ENCODE results near the gene HUS1B. TPM values are rescaled to one million over a fixed set of nuclear protein-coding genes. Genes with fewer than 3 reads are reported as not detected.

Gene HUS1B
- total and polyA plus RNA-seq, 2 of the 13 experiments (the other 11 are each of a cell fraction or from before 2014, with no cell fraction given), result 0.18 to 0.40 TPM

DNA sequence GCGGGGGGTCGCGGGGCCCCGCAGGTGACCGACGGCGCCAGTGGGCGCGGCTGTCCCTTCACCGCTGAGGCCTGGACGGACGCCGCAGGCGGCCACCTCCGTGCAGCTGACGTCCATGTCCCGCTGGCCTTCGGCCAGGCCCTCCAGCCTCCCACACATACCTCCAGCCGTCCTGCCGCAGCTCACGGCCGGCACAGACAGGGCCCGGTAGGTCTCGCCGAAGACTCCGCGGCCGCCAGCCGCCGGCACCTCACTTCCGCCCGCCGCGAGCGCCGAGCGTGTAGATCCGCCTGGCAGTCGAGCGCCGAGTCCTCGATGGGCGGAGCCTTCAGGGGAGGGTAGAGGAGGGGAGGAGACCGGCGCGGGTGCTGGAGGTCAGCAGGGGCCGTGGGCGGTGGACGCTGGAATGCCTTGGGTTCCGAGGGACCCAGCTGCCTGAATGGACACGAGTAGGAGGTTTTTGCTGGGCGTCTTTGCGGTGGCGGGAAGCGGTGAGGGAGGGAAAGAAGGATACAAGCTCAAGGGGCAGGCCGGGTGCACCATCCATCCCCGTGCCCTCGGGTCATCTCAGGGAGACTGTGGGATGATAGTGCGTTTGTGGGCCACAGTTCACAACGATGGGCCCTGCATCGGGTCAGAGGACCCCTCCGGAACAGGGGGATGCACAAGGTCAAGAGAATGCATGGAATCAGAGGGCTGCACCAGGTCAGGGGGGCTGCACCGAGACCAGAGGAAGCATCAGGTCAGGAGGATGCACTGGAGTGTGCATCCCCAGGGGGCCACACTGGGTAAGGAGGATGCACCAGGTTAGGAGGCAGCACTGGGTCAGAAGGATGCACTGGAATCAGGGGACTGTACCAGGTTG, 36.2 kb upstream of the HUS1B start, which contains the start of gene EXOC2 (continued):
- peak; percentile 98 for TF ChIP-seq SPEN (CRISPR knock-in tag; IDR thresholded peaks at IDR 0.05; ENCODE audit: low read depth)
- TF ChIP-seq, protein P1, sequence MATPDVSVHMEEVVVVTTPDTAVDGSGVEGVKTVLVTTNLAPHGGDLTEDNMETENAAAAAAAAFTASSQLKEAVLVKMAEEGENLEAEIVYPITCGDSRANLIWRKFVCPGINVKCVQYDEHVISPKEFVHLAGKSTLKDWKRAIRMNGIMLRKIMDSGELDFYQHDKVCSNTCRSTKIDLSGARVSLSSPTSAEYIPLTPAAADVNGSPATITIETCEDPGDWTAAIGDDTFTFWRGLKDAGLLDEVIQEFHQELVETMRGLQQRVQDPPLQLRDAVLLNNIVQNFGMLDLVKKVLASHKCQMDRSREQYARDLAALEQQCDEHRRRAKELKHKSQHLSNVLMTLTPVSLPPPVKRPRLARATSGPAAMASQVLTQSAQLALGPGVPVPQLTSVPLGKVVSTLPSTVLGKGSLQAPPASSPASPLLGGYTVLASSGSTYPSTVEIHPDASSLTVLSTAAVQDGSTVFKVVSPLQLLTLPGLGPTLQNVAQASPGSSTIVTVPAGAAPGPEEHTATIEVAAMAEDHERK (CRISPR knock-in tag; IDR thresholded peaks at IDR 0.05; ENCODE audit: low read depth), result no peak; the same call in 1 of the 2 replicates
- TF ChIP-seq ZNF441 (CRISPR knock-in tag; IDR thresholded peaks at IDR 0.05; ENCODE audit: borderline replicate concordance), result peak; percentile 87
- peak; percentile 13; the same call in 1 of the 2 replicates for TF ChIP-seq ZNF605 (CRISPR knock-in tag; IDR thresholded peaks at IDR 0.05)
- peak; percentile 88; the same call in 1 of the 2 replicates for TF ChIP-seq ZNF580 (CRISPR knock-in tag; IDR thresholded peaks at IDR 0.05; ENCODE audit: borderline replicate concordance, low read depth)
- TF ChIP-seq ZFYVE20 (CRISPR knock-in tag; IDR thresholded peaks at IDR 0.05; ENCODE audit: borderline replicate concordance, low read depth), result peak; percentile 74; the same call in 1 of the 2 replicates
- TF ChIP-seq ZNF281 (CRISPR knock-in tag; IDR thresholded peaks at IDR 0.05; ENCODE audit: borderline replicate concordance), result peak; percentile 64; the same call in 1 of the 2 replicates
- peak; percentile 67; the same call in 1 of the 2 replicates for TF ChIP-seq DR1 (CRISPR knock-in tag; IDR thresholded peaks at IDR 0.05)
- TF ChIP-seq ZNF841 (CRISPR knock-in tag; IDR thresholded peaks at IDR 0.05; ENCODE audit: borderline replicate concordance), result 0 out of 2 replicates have a peak, but pooled peaks have one; percentile 34
- TF ChIP-seq PHF8 (CRISPR knock-in tag; IDR thresholded peaks at IDR 0.05), result peak; percentile 100
- peak; percentile 93 for TF ChIP-seq HNRNPUL1 (IDR thresholded peaks at IDR 0.05; ENCODE audit: low read depth, low read length)
- no peak for TF ChIP-seq TEAD2 (CRISPR knock-in tag; IDR thresholded peaks at IDR 0.05)
- TF ChIP-seq, protein P2, sequence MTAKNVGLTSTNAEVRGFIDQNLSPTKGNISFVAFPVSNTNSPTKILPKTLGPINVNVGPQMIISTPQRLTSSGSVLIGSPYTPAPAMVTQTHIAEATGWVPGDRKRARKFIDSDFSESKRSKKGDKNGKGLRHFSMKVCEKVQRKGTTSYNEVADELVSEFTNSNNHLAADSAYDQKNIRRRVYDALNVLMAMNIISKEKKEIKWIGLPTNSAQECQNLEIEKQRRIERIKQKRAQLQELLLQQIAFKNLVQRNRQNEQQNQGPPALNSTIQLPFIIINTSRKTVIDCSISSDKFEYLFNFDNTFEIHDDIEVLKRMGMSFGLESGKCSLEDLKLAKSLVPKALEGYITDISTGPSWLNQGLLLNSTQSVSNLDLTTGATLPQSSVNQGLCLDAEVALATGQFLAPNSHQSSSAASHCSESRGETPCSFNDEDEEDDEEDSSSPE (CRISPR knock-in tag; IDR thresholded peaks at IDR 0.05), result peak; percentile 84
- peak; percentile 94 for TF ChIP-seq ZNF792 (CRISPR knock-in tag; IDR thresholded peaks at IDR 0.05)
- TF ChIP-seq ATF1 (CRISPR knock-in tag; IDR thresholded peaks at IDR 0.05), result no peak
- TF ChIP-seq FOXK1 (CRISPR knock-in tag; IDR thresholded peaks at IDR 0.05; ENCODE audit: borderline replicate concordance, low read depth), result peak; percentile 97
- TF ChIP-seq ZNF234 (CRISPR knock-in tag; conservative IDR thresholded peaks at IDR 0.05), result 0 out of 2 replicates have a peak, but pooled peaks have one; percentile 79
- TF ChIP-seq ZSCAN21 (CRISPR knock-in tag; IDR thresholded peaks at IDR 0.05; ENCODE audit: borderline replicate concordance), result peak; percentile 63; the same call in 1 of the 2 replicates
- TF ChIP-seq IRF1 (CRISPR knock-in tag; IDR thresholded peaks at IDR 0.05; ENCODE audit: low read depth), result 0 out of 2 replicates have a peak, but pooled peaks have one; percentile 33
- no peak for TF ChIP-seq ARNT (IDR thresholded peaks at IDR 0.05)
- TF ChIP-seq ZSCAN29 (CRISPR knock-in tag; conservative IDR thresholded peaks at IDR 0.05), result 0 out of 2 replicates have a peak, but pooled peaks have one; percentile 67
